ENCODE results near the gene KSR1.

- TF ChIP-seq CTCF (IDR thresholded peaks at IDR 0.05) = no peak
- TF ChIP-seq POLR2A (IDR thresholded peaks at IDR 0.05) = no peak
Observed at GRCh38 chr17:27485125-27485524, 28.9 kb downstream of the KSR1 start.
